ENCODE data around the gene ROBO1. TPM values are rescaled to one million over a fixed set of nuclear protein-coding genes. Genes with fewer than 3 reads are reported as not detected.

Gene ROBO1
- total and polyA plus RNA-seq, 12 donors, result 6.4 to 144 (median 43.9) TPM

GRCh38 chr3:79672731-79673130 is 95.1 kb downstream of the ROBO1 start:
- no peak for DNase-seq
- Histone ChIP-seq H3K4me1 (replicated peaks in 1 of 2) (no peaks in the 10 kb centered on the region), H3K4me3 (no peak overlapping the region), H3K9me3 (replicated peaks in 1 of 3) (no peaks in the 10 kb centered on the region), H3K27me3 (no peaks in the 10 kb centered on the region), H3K27ac (no peak overlapping the region), H3K36me3 (replicated peaks in 1 of 2) (no peaks in the 10 kb centered on the region)
- 71 to 83% (median 81%) methylated on average over 2 of the region's 2 CpGs for WGBS, 4 donors
- intact Hi-C loops (cut with DNase I), result no loop called here
- no peak for TF ChIP-seq CTCF (IDR thresholded peaks at IDR 0.05)
- TF ChIP-seq POLR2A (IDR thresholded peaks at IDR 0.05), result no peak

- H3K27me3 ChIP-seq, result no peaks in the 10 kb centered on the region
- TF ChIP-seq POLR2A (IDR thresholded peaks at IDR 0.05), result no peak
- no peak for TF ChIP-seq CTCF (IDR thresholded peaks at IDR 0.05)
- DNase-seq, result no peak
- no peaks in the 10 kb centered on the region for H3K9me3 ChIP-seq (replicated peaks in 1 of 3)
- no peaks in the 10 kb centered on the region for H3K36me3 ChIP-seq (replicated peaks in 1 of 2)
- intact Hi-C loops (cut with DNase I), result no loop called here
- WGBS, 4 donors, result 63 to 76% (median 70%) methylated on average over 1 of the region's 1 CpG
- no peak overlapping the region for H3K4me3 ChIP-seq
- H3K27ac ChIP-seq, result no peak overlapping the region
- H3K4me1 ChIP-seq (replicated peaks in 1 of 2), result no peaks in the 10 kb centered on the region
Observed at GRCh38 chr3:79672075-79672474, 95.7 kb downstream of the ROBO1 start.

GRCh38 chr3:79670178-79670577 is 97.6 kb downstream of the ROBO1 start:
- TF ChIP-seq POLR2A (IDR thresholded peaks at IDR 0.05) (no peak), CTCF (IDR thresholded peaks at IDR 0.05) (no peak)
- no peak overlapping the region for H3K4me3 ChIP-seq
- no peaks in the 10 kb centered on the region for H3K9me3 ChIP-seq (replicated peaks in 1 of 3)
- WGBS, 4 donors, result 53 to 83% (median 72%) methylated on average over 3 of the region's 3 CpGs
- intact Hi-C loops (cut with DNase I), result no loop called here
- no peaks in the 10 kb centered on the region for H3K4me1 ChIP-seq (replicated peaks in 1 of 2)
- H3K27ac ChIP-seq, result no peak overlapping the region
- no peak for DNase-seq
- H3K27me3 ChIP-seq, result no peaks in the 10 kb centered on the region
- H3K36me3 ChIP-seq (replicated peaks in 1 of 2), result no peaks in the 10 kb centered on the region

GRCh38 chr3:79664455-79664854 is 103.3 kb downstream of the ROBO1 start:
- intact Hi-C loops (cut with DNase I), result no loop called here
- no peak for DNase-seq
- no peaks in the 10 kb centered on the region for H3K36me3 ChIP-seq (replicated peaks in 1 of 2)
- TF ChIP-seq POLR2A (IDR thresholded peaks at IDR 0.05), result no peak
- no peak for TF ChIP-seq CTCF (IDR thresholded peaks at IDR 0.05)
- H3K4me1 ChIP-seq (replicated peaks in 1 of 2), result no peaks in the 10 kb centered on the region
- 79 to 85% (median 82%) methylated on average over 7 of the region's 7 CpGs for WGBS, 4 donors
- H3K9me3 ChIP-seq (replicated peaks in 1 of 3), result no peaks in the 10 kb centered on the region
- no peak overlapping the region for H3K4me3 ChIP-seq
- no peaks in the 10 kb centered on the region for H3K27me3 ChIP-seq
- no peak overlapping the region for H3K27ac ChIP-seq
